Prostate gland (tissue), 2 donors: ENCODE measurements around the gene MYBL2. TPM values are rescaled to one million over a fixed set of nuclear protein-coding genes. Genes with fewer than 3 reads are reported as not detected.

Experiments
- DNase-seq: peaks from one replicate; pipeline ENCODE4 v3.0.0-alpha.2; 2019; ENCODE audit warnings: low spot score
- H3K27ac ChIP-seq, 2 donors: fragments of 200-600 bp; sonication (generic); 2 replicates each; pipeline ENCODE4 v1.5.1; 2017 to 2019
- H3K27me3 ChIP-seq: fragments of 200-600 bp; sonication (generic); replicated peaks from 2 replicates; pipeline ENCODE4 v1.5.1; 2019; ENCODE audit not compliant: insufficient read depth
- H3K36me3 ChIP-seq, 2 donors: fragments of 200-600 bp; sonication (generic); 1 replicate in 1 of 2; 2 replicates in 1 of 2; pipeline versions ENCODE4 v1.5.1 to v1.8.1; 2017 to 2019
- H3K4me1 ChIP-seq: fragments of 200-600 bp; sonication (generic); replicated peaks from 2 replicates; pipeline ENCODE4 v1.5.1; 2019
- H3K4me3 ChIP-seq, 2 donors: fragments of 200-600 bp; sonication (generic); 2 replicates each; pipeline ENCODE4 v1.5.1; 2017 to 2019
- H3K9me3 ChIP-seq: fragments of 200-600 bp; sonication (generic); 2 replicates; pipeline ENCODE4 v1.5.1; 2017
- POLR2A ChIP-seq: fragments of 450-650 bp; IDR thresholded peaks from one replicate; pipeline ENCODE4 v1.6.1; 2016; ENCODE audit warnings: antibody characterized with exemption, mild to moderate bottlenecking
- POLR2AphosphoS5 ChIP-seq: sonication (generic); formaldehyde crosslinking; IDR thresholded peaks from one replicate; pipeline ENCODE4 v1.6.1; 2017; ENCODE audit warnings: antibody characterized with exemption
- WGBS: methylation state at CpG from one replicate; pipeline ENCODE4 v1.1.5; 2018; 5-methylcytosine and 5-hydroxymethylcytosine counted together
- intact Hi-C: fragments of 100-400 bp; cut with DNase I; formaldehyde crosslinking; loops from one replicate; pipeline ENCODE4 v1.14.2; 2022
- total RNA-seq, 2 donors: library from RNA; depleted of rRNA; stranded (reverse); fragments of >200 nt; gene quantifications; one replicate each; pipeline ENCODE4 v1.1.0, GENCODE V29; 2016
- TF ChIP-seq, protein P1 (sequence below), 4 experiments: fragments of 200-600 bp in 2 of 4; fragments of 450-650 bp in 2 of 4; sonication (generic) in 2 of 4; IDR thresholded peaks; 1 replicate in 3 of 4; 2 replicates in 1 of 4; pipeline ENCODE4 v1.5.1; 2016 to 2019; ENCODE audit warnings: antibody characterized with exemption in 4 of 4, mild to moderate bottlenecking in 2 of 4, moderate library complexity in 2 of 4

MYBL2 gene
- total RNA-seq: 10 to 100 TPM in 1 of 2 donors, under 1 TPM in 1; 0.36 to 11.6 TPM

DNA sequence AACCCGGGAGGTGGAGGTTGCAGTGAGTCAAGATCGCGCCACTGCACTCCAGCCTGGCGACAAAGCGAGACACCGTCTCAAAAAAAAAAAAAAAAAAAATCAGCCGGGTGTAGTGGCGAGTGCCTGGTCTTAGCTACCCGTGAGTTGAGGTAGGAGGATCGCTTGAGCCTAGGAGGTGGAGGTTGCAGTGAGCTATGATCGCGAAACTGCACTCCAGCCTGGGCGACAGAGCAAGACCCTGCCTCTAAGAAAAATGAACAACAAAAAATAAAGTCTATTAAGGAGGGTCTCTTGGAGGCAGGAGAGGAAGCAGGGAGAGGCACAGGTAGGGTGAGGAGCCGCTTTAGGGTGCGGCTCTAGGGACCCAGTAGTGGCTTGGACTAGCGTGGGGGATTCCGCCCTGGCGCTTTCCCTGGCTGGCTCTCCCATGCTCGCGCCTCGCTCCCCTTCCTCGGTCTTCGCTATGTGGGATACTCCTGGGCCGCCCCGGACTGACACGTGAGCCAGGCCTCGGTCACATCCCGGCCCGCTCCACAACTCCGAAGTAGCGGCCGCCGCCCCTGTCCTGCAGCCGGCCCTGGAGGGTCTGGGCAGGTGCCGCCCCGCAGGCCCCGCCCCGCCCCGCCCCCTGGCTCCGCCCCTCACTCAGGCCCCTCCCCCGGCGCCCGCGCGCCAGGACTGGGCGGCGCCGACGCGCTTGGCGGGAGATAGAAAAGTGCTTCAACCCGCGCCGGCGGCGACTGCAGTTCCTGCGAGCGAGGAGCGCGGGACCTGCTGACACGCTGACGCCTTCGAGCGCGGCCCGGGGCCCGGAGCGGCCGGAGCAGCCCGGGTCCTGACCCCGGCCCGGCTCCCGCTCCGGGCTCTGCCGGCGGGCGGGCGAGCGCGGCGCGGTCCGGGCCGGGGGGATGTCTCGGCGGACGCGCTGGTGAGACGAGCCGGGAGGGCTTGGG lies at the start of gene MYBL2:
Gene MYBL2 (plus strand): TSS at position 739 of the 953 bp plus-strand sequence. CDS start 170 bp downstream, at position 909.
- H3K27ac ChIP-seq: no peak within 1 kb of the TSS
- peak within 1 kb of the TSS in 1 of 2 donors; percentile 19 for H3K4me3 ChIP-seq
- no peak for TF ChIP-seq POLR2A
- TF ChIP-seq, protein P1, sequence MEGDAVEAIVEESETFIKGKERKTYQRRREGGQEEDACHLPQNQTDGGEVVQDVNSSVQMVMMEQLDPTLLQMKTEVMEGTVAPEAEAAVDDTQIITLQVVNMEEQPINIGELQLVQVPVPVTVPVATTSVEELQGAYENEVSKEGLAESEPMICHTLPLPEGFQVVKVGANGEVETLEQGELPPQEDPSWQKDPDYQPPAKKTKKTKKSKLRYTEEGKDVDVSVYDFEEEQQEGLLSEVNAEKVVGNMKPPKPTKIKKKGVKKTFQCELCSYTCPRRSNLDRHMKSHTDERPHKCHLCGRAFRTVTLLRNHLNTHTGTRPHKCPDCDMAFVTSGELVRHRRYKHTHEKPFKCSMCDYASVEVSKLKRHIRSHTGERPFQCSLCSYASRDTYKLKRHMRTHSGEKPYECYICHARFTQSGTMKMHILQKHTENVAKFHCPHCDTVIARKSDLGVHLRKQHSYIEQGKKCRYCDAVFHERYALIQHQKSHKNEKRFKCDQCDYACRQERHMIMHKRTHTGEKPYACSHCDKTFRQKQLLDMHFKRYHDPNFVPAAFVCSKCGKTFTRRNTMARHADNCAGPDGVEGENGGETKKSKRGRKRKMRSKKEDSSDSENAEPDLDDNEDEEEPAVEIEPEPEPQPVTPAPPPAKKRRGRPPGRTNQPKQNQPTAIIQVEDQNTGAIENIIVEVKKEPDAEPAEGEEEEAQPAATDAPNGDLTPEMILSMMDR (IDR thresholded peaks at IDR 0.05): no peak
- no peak for TF ChIP-seq POLR2AphosphoS5

DNA sequence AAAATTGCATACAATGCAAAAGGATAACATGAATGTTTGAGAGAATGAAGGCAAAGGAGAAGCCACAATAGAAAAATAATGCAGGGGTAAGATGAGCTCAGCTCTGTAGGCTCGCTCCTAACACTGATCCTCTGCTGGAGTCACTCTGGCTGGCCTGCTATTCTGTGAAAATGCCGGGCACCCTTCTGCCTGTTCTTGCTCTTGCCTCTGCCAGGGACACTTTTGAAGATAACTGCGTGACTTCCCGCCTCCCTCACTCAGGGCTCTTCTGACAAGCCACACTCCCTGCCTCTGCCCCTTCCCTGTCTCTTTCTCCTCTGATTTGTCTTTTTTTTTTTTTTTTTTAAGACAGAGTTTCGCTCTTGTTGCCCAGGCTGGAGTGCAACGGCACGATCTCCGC lies 35.3 kb upstream of the MYBL2 start:
- no peaks in the 10 kb centered on the region for H3K4me1 ChIP-seq
- H3K9me3 ChIP-seq: no peaks in the 10 kb centered on the region
- TF ChIP-seq, protein P1 (IDR thresholded peaks at IDR 0.05): no peak
- no peak for TF ChIP-seq POLR2AphosphoS5
- TF ChIP-seq POLR2A: no peak
- H3K36me3 ChIP-seq: no peaks in the 10 kb centered on the region
- intact Hi-C loops: no loop called here
- no peaks in the 10 kb centered on the region for H3K27me3 ChIP-seq
- H3K4me3 ChIP-seq: no peak overlapping the region
- no peak for DNase-seq
- 89% methylated on average over 8 of the region's 8 CpGs for WGBS
- H3K27ac ChIP-seq: no peak overlapping the region

More for the DNA sequence above, at the start of gene MYBL2:
- 11% methylated on average over 66 of the region's 90 CpGs for WGBS
- Histone ChIP-seq H3K36me3 (no peaks in the 10 kb centered on the region), H3K27me3 (no peaks in the 10 kb centered on the region), H3K4me1 (no peaks in the 10 kb centered on the region), H3K9me3 (no peaks in the 10 kb centered on the region)
- no peak for DNase-seq
- intact Hi-C loops: no loop called here

DNA sequence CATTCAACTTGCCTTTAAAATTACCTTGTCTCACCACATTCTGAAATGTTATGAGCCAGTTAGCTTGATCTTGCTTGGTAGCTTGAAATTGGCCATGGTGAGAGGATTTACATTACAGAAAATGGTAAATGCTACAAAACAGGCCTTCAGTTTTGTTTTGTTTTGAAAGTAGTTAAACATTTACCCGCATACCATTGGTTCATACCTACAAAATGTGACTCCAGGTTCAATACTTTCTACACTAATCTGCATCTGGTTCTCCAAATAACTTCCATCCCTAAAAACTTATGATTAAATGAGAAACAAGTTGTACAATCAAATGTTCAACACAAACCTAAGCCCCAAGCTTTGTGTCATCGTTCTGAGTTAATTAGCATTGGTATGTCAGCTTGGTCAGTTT lies 30.5 kb upstream of the MYBL2 start:
- no peaks in the 10 kb centered on the region for H3K36me3 ChIP-seq
- H3K27ac ChIP-seq: no peak overlapping the region
- no peaks in the 10 kb centered on the region for H3K27me3 ChIP-seq
- no peaks in the 10 kb centered on the region for H3K4me1 ChIP-seq
- intact Hi-C loops: no loop called here
- no peaks in the 10 kb centered on the region for H3K9me3 ChIP-seq
- no peak for DNase-seq
- H3K4me3 ChIP-seq: no peak overlapping the region
- 88% methylated on average over 2 of the region's 2 CpGs for WGBS
- TF ChIP-seq, protein P1 (IDR thresholded peaks at IDR 0.05): no peak
- TF ChIP-seq POLR2AphosphoS5: no peak
- no peak for TF ChIP-seq POLR2A

DNA sequence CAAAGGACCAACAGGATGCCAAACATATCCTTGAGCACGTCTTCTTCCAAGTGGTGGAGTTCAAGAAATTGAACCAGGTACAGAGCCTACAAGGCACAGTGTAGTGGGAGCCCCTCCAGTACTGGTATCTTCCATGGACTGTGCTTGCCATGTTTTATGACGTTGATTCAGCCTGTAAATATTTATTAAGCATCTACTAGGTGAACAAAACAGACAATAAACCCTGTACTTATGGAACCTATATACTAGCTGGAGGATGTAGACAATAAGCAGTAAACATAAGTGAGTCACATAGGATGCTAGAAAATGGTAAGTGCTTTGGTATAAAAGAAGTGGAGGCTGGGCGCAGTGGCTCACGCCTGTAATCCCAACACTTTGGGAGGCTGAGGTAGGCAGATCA lies 24.4 kb upstream of the MYBL2 start:
- no peak for TF ChIP-seq POLR2AphosphoS5
- TF ChIP-seq POLR2A: no peak
- TF ChIP-seq, protein P1 (IDR thresholded peaks at IDR 0.05): no peak
- Histone ChIP-seq H3K27me3 (no peaks in the 10 kb centered on the region), H3K36me3 (peaks cover 0 to 5% of the 10 kb centered on the region in 2 donors), H3K4me3 (no peak overlapping the region), H3K4me1 (no peaks in the 10 kb centered on the region), H3K9me3 (no peaks in the 10 kb centered on the region), H3K27ac (no peak overlapping the region)
- no peak for DNase-seq
- 94% methylated on average over 4 of the region's 4 CpGs for WGBS
- intact Hi-C loops: no loop called here
